ENCODE results near the gene RTBDN.

The RTBDN gene

DNA sequence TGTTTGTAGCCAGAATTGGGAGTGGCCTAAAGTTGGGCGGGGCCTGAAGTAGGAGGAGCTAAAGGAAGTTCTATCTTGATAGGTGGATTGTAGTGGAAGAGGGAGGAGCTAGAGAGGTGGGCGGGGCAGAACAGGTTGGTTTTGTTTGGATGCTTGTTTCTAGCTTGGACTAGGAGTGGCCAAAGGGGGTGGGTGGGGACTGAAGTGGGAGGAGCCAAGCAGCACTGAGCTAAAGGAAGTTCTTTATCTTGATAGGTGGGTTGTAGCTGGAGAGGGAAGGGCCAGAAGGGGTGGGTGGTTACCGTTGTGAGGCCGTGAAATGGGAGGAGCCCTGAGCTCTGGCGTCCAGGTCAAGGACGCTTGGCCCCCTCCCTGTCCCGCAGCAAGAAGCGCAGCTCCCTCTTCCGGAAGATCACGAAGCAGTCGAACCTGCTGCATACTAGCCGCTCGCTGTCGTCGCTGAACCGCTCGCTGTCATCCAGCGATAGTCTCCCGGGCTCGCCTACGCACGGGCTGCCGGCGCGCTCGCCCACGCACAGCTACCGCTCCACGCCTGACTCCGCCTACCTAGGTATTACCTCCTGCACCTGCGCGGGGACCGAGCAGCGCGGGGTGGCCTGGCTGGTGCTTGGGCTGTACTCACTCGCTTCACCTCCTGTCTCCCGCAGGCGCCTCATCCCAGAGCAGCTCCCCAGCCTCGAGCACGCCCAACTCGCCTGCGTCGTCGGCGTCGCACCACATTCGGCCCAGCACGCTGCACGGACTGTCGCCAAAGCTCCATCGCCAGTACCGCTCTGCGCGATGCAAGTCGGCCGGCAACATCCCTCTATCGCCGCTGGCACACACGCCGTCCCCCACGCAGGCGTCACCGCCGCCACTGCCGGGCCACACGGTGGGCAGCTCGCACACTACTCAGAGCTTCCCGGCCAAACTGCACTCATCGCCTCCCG is 38.8 kb upstream of the RTBDN start:
- H3K27ac ChIP-seq: peak overlapping the region; percentile 91
- TF ChIP-seq CTCF (IDR thresholded peaks at IDR 0.05) (peak; percentile 59), ZFX (IDR thresholded peaks at IDR 0.05; ENCODE audit: borderline replicate concordance) (no peak)

DNA sequence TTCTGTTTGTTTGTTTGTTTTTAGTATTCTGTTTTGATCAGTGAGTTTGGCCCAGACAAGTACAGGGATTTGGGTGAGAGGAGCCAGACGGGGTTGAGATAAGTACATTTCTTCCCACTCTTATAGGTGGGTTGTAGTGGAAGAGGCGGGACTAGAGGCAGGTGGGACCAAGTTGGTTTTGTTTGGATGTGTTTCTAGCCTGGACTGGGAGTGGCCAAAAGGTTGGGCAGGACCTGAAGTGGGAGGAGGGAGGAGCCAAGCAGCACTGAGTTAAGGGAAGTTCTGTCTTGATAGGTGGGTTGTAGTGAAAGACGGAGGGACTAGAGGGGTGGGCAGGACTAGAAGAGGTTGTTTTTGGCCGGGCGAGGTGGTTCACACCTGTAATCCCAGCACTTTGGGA is 37.9 kb upstream of the RTBDN start:
- no peak for TF ChIP-seq CTCF (IDR thresholded peaks at IDR 0.05)
- no peak for TF ChIP-seq ZFX (IDR thresholded peaks at IDR 0.05; ENCODE audit: borderline replicate concordance)
- H3K27ac ChIP-seq: peak overlapping the region; percentile 91

- no peak for TF ChIP-seq CTCF (IDR thresholded peaks at IDR 0.05)
- no peak for TF ChIP-seq ZFX (IDR thresholded peaks at IDR 0.05; ENCODE audit: borderline replicate concordance)
- H3K27ac ChIP-seq: peak overlapping the region; percentile 91
Observed at GRCh38 chr19:12871681-12872080, 37.3 kb upstream of the RTBDN start.

DNA sequence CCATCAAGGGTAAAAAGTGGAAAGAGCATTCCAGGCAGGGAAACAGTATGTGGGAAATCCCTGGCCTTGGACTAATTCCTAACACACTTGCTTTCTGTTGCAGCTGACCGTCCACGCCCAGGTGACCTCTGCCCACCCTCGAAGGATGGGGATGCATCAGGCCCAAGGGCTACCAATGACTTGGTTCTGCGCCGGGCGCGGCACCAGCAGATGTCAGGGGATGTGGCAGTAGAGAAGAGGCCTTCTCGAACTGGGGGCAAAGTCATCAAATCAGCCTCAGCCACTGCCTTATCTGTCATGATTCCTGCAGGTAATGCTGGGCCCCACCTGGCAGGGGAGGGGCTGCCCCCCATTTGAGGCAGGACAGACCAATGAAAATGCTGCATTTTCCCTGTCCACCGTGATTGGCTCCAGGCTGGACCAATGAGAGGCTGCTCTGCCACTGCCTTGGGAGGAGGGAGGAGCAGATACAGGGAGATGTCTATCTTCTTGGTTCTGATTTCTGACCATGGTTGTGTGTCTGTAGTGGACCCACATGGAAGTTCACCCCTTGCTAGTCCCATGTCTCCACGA is 34.2 kb upstream of the RTBDN start:
- TF ChIP-seq CTCF (IDR thresholded peaks at IDR 0.05) (no peak), ZFX (IDR thresholded peaks at IDR 0.05; ENCODE audit: borderline replicate concordance) (no peak)
- H3K27ac ChIP-seq: peak overlapping the region; percentile 90; the same call in 1 of the 2 replicates

GRCh38 chr19:12867120-12868099 is 33.0 kb upstream of the RTBDN start:
- TF ChIP-seq CTCF (IDR thresholded peaks at IDR 0.05): peak; percentile 31
- no peak for TF ChIP-seq ZFX (IDR thresholded peaks at IDR 0.05; ENCODE audit: borderline replicate concordance)
- H3K27ac ChIP-seq: peak overlapping the region; percentile 90

DNA sequence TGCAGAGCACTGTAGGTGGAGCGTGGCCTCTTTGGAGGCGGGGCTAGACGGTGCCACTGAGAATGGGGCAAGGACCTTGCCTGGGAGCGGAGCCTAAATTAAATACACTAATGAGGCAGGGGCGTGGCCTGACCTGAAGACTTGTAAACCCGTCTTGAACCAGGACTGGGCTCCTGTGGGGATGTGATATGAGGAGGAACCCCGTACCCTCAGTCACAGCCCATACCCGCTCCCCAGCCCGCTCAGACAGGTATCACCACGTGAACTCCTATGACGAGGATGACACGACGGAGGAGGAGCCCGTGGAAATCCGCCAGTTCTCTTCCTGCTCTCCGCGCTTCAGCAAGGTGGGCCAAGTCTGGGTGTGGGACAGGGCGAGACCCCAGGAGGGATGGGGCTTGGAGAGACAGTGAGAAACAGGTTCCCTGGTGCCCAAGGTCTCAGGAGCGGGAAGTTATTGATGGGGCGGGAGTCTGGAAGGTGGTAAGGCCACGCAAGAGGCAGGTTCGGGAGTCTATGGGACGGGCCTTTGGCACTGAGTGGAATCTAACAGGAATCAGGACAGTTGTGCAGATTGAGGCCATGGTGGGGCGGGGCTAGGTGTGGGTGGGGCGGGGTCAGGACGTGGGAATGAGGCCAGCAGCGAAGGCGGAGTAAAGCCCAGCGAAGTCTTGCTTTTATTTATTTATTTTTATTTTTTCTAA is 32.2 kb upstream of the RTBDN start:
- peak overlapping the region; percentile 90 for H3K27ac ChIP-seq
- TF ChIP-seq CTCF (IDR thresholded peaks at IDR 0.05): no peak
- no peak for TF ChIP-seq ZFX (IDR thresholded peaks at IDR 0.05; ENCODE audit: borderline replicate concordance)
